ENCODE results near the gene GRID2.
A peak's percentile ranks its signal among the peaks of the same experiment; 100 is the strongest.

The GRID2 gene

GRCh38 chr4:92814677-92815076 lies 510.9 kb downstream of the GRID2 start:
- H3K9me3 ChIP-seq (ENCODE audit: control insufficient read depth, insufficient read depth, low read length): no peaks in the 10 kb centered on the region
- H3K36me3 ChIP-seq (ENCODE audit: control insufficient read depth, insufficient read depth, low read length): no peaks in the 10 kb centered on the region
- no peaks in the 10 kb centered on the region for H3K4me1 ChIP-seq (ENCODE audit: control insufficient read depth, insufficient read depth, low read length)
- no peak overlapping the region for H3K4me3 ChIP-seq (ENCODE audit: low read depth, low read length)
- H3K27me3 ChIP-seq (ENCODE audit: control insufficient read depth, insufficient read depth, low read length): no peaks in the 10 kb centered on the region
- H3K9ac ChIP-seq (ENCODE audit: low read depth, low read length): no peak overlapping the region
- H3K27ac ChIP-seq (ENCODE audit: low read depth, low read length): no peak overlapping the region

DNA sequence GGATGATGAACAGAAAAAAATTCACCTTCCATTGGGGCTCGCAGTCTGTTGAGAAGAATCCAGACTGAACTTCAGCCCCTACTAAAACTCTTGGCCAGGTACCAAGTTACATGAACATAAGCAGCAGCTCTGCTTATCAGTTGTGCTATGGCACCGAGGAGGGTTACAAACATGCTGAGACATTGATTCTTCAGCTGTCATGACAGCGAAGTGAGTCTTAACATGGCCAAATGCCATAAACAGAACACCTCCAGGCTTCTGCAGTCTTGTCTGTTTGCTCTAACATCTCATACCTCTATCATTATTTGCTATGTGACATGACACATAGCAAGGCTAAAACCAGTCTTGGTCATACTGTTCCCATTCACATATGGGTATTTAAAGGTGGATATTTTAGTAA lies 521.5 kb downstream of the GRID2 start:
- Histone ChIP-seq H3K4me1 (ENCODE audit: control insufficient read depth, insufficient read depth, low read length) (no peaks in the 10 kb centered on the region), H3K4me3 (ENCODE audit: low read depth, low read length) (no peak overlapping the region), H3K36me3 (ENCODE audit: control insufficient read depth, insufficient read depth, low read length) (0 out of 2 replicates have a peak, but pooled peaks cover 4% of the 10 kb centered on the region), H3K9me3 (ENCODE audit: control insufficient read depth, insufficient read depth, low read length) (no peaks in the 10 kb centered on the region), H3K27me3 (ENCODE audit: control insufficient read depth, insufficient read depth, low read length) (no peaks in the 10 kb centered on the region), H3K9ac (ENCODE audit: low read depth, low read length) (no peak overlapping the region), H3K27ac (ENCODE audit: low read depth, low read length) (no peak overlapping the region)

DNA sequence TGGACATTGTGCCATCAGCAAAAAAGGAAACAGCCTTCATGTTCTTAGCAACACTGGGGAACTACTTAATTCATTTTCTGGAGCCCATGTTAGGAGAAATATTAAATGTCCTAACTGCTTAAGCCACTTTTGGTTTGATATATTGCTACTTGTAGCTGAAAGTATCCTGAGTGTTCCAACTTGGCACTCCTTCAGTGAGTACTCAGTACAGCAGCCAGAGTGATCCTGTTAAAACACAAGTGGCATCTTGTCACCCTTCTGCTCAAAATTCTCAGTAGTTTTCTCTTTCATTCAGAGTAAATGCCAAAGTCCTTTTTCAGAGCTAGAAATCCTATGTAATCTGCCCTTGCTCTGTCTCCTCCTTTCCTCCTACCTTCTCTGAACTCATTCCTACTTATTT lies 522.0 kb downstream of the GRID2 start:
- Histone ChIP-seq H3K4me3 (ENCODE audit: low read depth, low read length) (no peak overlapping the region), H3K27ac (ENCODE audit: low read depth, low read length) (no peak overlapping the region), H3K9ac (ENCODE audit: low read depth, low read length) (no peak overlapping the region), H3K36me3 (ENCODE audit: control insufficient read depth, insufficient read depth, low read length) (0 out of 2 replicates have a peak, but pooled peaks cover 4% of the 10 kb centered on the region), H3K4me1 (ENCODE audit: control insufficient read depth, insufficient read depth, low read length) (no peaks in the 10 kb centered on the region), H3K27me3 (ENCODE audit: control insufficient read depth, insufficient read depth, low read length) (no peaks in the 10 kb centered on the region), H3K9me3 (ENCODE audit: control insufficient read depth, insufficient read depth, low read length) (no peaks in the 10 kb centered on the region)

- no peak overlapping the region for H3K9ac ChIP-seq (ENCODE audit: low read depth, low read length)
- no peaks in the 10 kb centered on the region for H3K9me3 ChIP-seq (ENCODE audit: control insufficient read depth, insufficient read depth, low read length)
- no peak overlapping the region for H3K27ac ChIP-seq (ENCODE audit: low read depth, low read length)
- H3K27me3 ChIP-seq (ENCODE audit: control insufficient read depth, insufficient read depth, low read length): no peaks in the 10 kb centered on the region
- H3K36me3 ChIP-seq (ENCODE audit: control insufficient read depth, insufficient read depth, low read length): 0 out of 2 replicates have a peak, but pooled peaks cover 6% of the 10 kb centered on the region
- H3K4me3 ChIP-seq (ENCODE audit: low read depth, low read length): no peak overlapping the region
- no peaks in the 10 kb centered on the region for H3K4me1 ChIP-seq (ENCODE audit: control insufficient read depth, insufficient read depth, low read length)
These were observed 527.0 kb downstream of the GRID2 start for GRCh38 chr4:92830771-92831170.

- H3K4me3 ChIP-seq (ENCODE audit: low read depth, low read length): no peak overlapping the region
- H3K27me3 ChIP-seq (ENCODE audit: control insufficient read depth, insufficient read depth, low read length): no peaks in the 10 kb centered on the region
- no peak overlapping the region for H3K9ac ChIP-seq (ENCODE audit: low read depth, low read length)
- H3K4me1 ChIP-seq (ENCODE audit: control insufficient read depth, insufficient read depth, low read length): peaks cover 16% of the 10 kb centered on the region; the same call in 1 of the 2 replicates
- H3K9me3 ChIP-seq (ENCODE audit: control insufficient read depth, insufficient read depth, low read length): no peaks in the 10 kb centered on the region
- H3K27ac ChIP-seq (ENCODE audit: low read depth, low read length): no peak overlapping the region
- H3K36me3 ChIP-seq (ENCODE audit: control insufficient read depth, insufficient read depth, low read length): no peaks in the 10 kb centered on the region
These were observed 537.1 kb downstream of the GRID2 start for GRCh38 chr4:92840880-92841279.

GRCh38 chr4:92843784-92844183 lies 540.0 kb downstream of the GRID2 start:
- Histone ChIP-seq H3K4me3 (ENCODE audit: low read depth, low read length) (no peak overlapping the region), H3K9me3 (ENCODE audit: control insufficient read depth, insufficient read depth, low read length) (no peaks in the 10 kb centered on the region), H3K4me1 (ENCODE audit: control insufficient read depth, insufficient read depth, low read length) (peaks cover 16% of the 10 kb centered on the region), H3K27me3 (ENCODE audit: control insufficient read depth, insufficient read depth, low read length) (no peaks in the 10 kb centered on the region), H3K27ac (ENCODE audit: low read depth, low read length) (no peak overlapping the region), H3K9ac (ENCODE audit: low read depth, low read length) (no peak overlapping the region), H3K36me3 (ENCODE audit: control insufficient read depth, insufficient read depth, low read length) (no peaks in the 10 kb centered on the region)

DNA sequence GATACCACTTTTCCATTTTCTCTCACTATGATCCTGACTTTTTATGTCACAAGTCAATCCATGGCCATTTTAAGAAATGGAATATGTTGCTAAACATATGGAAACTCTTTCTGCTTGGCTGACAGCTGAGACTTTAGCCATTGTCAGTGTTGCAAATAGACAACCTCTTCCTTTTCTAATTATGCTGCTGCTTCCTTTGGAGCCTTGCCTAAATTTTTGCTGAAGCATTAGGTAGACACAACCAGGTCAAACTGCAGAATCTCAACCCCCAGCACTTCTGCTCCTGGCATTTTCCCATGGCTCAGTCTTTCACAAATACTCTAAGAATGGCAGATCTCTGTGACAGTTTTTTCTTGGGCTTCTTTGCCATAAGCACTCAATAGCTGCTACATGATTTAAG lies 543.3 kb downstream of the GRID2 start:
- no peaks in the 10 kb centered on the region for H3K27me3 ChIP-seq (ENCODE audit: control insufficient read depth, insufficient read depth, low read length)
- H3K4me1 ChIP-seq (ENCODE audit: control insufficient read depth, insufficient read depth, low read length): peaks cover 14% of the 10 kb centered on the region
- H3K9me3 ChIP-seq (ENCODE audit: control insufficient read depth, insufficient read depth, low read length): no peaks in the 10 kb centered on the region
- peak overlapping the region; percentile 31 for H3K27ac ChIP-seq (ENCODE audit: low read depth, low read length)
- no peak overlapping the region for H3K9ac ChIP-seq (ENCODE audit: low read depth, low read length)
- no peak overlapping the region for H3K4me3 ChIP-seq (ENCODE audit: low read depth, low read length)
- H3K36me3 ChIP-seq (ENCODE audit: control insufficient read depth, insufficient read depth, low read length): no peaks in the 10 kb centered on the region

GRCh38 chr4:92862509-92862908 lies 558.7 kb downstream of the GRID2 start:
- H3K9me3 ChIP-seq (ENCODE audit: control insufficient read depth, insufficient read depth, low read length): no peaks in the 10 kb centered on the region
- no peak overlapping the region for H3K27ac ChIP-seq (ENCODE audit: low read depth, low read length)
- H3K4me1 ChIP-seq (ENCODE audit: control insufficient read depth, insufficient read depth, low read length): no peaks in the 10 kb centered on the region
- H3K27me3 ChIP-seq (ENCODE audit: control insufficient read depth, insufficient read depth, low read length): no peaks in the 10 kb centered on the region
- no peak overlapping the region for H3K4me3 ChIP-seq (ENCODE audit: low read depth, low read length)
- peaks cover 8% of the 10 kb centered on the region for H3K36me3 ChIP-seq (ENCODE audit: control insufficient read depth, insufficient read depth, low read length)
- no peak overlapping the region for H3K9ac ChIP-seq (ENCODE audit: low read depth, low read length)

- H3K9me3 ChIP-seq (ENCODE audit: control insufficient read depth, insufficient read depth, low read length): no peaks in the 10 kb centered on the region
- H3K9ac ChIP-seq (ENCODE audit: low read depth, low read length): no peak overlapping the region
These were observed 560.3 kb downstream of the GRID2 start for GRCh38 chr4:92864096-92864495.

GRCh38 chr4:92872604-92873003 lies 568.8 kb downstream of the GRID2 start:
- Histone ChIP-seq H3K9me3 (ENCODE audit: control insufficient read depth, insufficient read depth, low read length) (no peaks in the 10 kb centered on the region), H3K9ac (ENCODE audit: low read depth, low read length) (no peak overlapping the region), H3K36me3 (ENCODE audit: control insufficient read depth, insufficient read depth, low read length) (no peaks in the 10 kb centered on the region), H3K27me3 (ENCODE audit: control insufficient read depth, insufficient read depth, low read length) (no peaks in the 10 kb centered on the region), H3K27ac (ENCODE audit: low read depth, low read length) (no peak overlapping the region), H3K4me3 (ENCODE audit: low read depth, low read length) (no peak overlapping the region), H3K4me1 (ENCODE audit: control insufficient read depth, insufficient read depth, low read length) (no peaks in the 10 kb centered on the region)

More at GRCh38 chr4:92864096-92864495, 560.3 kb downstream of the GRID2 start:
- Histone ChIP-seq H3K36me3 (ENCODE audit: control insufficient read depth, insufficient read depth, low read length) (peaks cover 8% of the 10 kb centered on the region), H3K4me1 (ENCODE audit: control insufficient read depth, insufficient read depth, low read length) (no peaks in the 10 kb centered on the region), H3K4me3 (ENCODE audit: low read depth, low read length) (no peak overlapping the region), H3K27me3 (ENCODE audit: control insufficient read depth, insufficient read depth, low read length) (no peaks in the 10 kb centered on the region), H3K27ac (ENCODE audit: low read depth, low read length) (no peak overlapping the region)

GRCh38 chr4:92885632-92886031 lies 581.9 kb downstream of the GRID2 start:
- Histone ChIP-seq H3K36me3 (ENCODE audit: control insufficient read depth, insufficient read depth, low read length) (no peaks in the 10 kb centered on the region), H3K4me3 (ENCODE audit: low read depth, low read length) (no peak overlapping the region), H3K9ac (ENCODE audit: low read depth, low read length) (no peak overlapping the region), H3K4me1 (ENCODE audit: control insufficient read depth, insufficient read depth, low read length) (peaks cover 4% of the 10 kb centered on the region; the same call in 1 of the 2 replicates), H3K27ac (ENCODE audit: low read depth, low read length) (no peak overlapping the region), H3K27me3 (ENCODE audit: control insufficient read depth, insufficient read depth, low read length) (no peaks in the 10 kb centered on the region), H3K9me3 (ENCODE audit: control insufficient read depth, insufficient read depth, low read length) (no peaks in the 10 kb centered on the region)

DNA sequence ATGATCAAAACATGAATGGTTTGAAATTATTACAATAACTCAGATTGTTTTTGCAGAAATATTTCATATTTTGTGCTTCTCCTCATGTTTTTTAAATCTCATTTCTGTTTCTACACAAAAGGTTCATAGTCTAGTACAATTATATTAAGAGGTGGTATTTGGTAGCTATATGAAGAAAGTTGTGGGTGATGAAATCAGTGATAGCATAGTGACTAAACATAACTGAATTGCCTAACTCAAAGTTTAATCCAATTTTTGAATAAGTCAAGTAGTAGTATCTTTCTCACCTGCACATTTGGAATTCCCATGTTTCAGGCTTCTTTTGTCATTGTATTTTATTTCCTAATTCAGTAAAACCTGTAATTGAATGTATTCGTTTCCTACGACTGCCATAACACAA lies 648.7 kb downstream of the GRID2 start:
- no peak overlapping the region for H3K9ac ChIP-seq (ENCODE audit: low read depth, low read length)
- H3K4me3 ChIP-seq (ENCODE audit: low read depth, low read length): no peak overlapping the region
- no peaks in the 10 kb centered on the region for H3K27me3 ChIP-seq (ENCODE audit: control insufficient read depth, insufficient read depth, low read length)
- H3K27ac ChIP-seq (ENCODE audit: low read depth, low read length): no peak overlapping the region
- H3K36me3 ChIP-seq (ENCODE audit: control insufficient read depth, insufficient read depth, low read length): peaks cover 10% of the 10 kb centered on the region
- H3K9me3 ChIP-seq (ENCODE audit: control insufficient read depth, insufficient read depth, low read length): no peaks in the 10 kb centered on the region
- no peaks in the 10 kb centered on the region for H3K4me1 ChIP-seq (ENCODE audit: control insufficient read depth, insufficient read depth, low read length)
